GM12878 (cell line): ENCODE measurements around the gene FGFRL1. TPM values are rescaled to one million over a fixed set of nuclear protein-coding genes. Genes with fewer than 3 reads are reported as not detected.

Experiments
- ATAC-seq: fragments of 200-7000 bp; cut with Tn5 transposase; 3 replicates; pipeline ENCODE4 v1.9.1; 2020; ENCODE audit warnings: mild to moderate bottlenecking, moderate library complexity
- BruUV-seq: library from RNA; stranded (reverse); fragments of 400-500 nt; replicated peaks from 2 replicates; lab custom pipeline; 2021; lab: Mats Ljungman, UMichigan
- CTCF ChIA-PET: fragments of 300-600 bp; sonication (Branson Sonifier 250); formaldehyde crosslinking; extraction: SDS; loops from one replicate; lab custom pipeline; 2021; ENCODE audit warnings: inconsistent platforms; lab: Yijun Ruan, JAX
- POLR2A ChIA-PET: fragments of 350-600 bp; formaldehyde crosslinking; extraction: SDS; loops from one replicate; lab custom pipeline; 2021; ENCODE audit warnings: inconsistent platforms; lab: Charles Lee
- RAD21 ChIA-PET: fragments of 300-600 bp; sonication (Branson Sonifier 250); formaldehyde crosslinking; loops from one replicate; lab custom pipeline; 2023; ENCODE audit warnings: antibody characterized with exemption; ENCODE audit not compliant: unreplicated experiment; lab: Charles Lee
- SMC1A ChIA-PET: fragments of 300-600 bp; sonication (Branson Sonifier 250); formaldehyde crosslinking; loops from one replicate; lab custom pipeline; 2023; ENCODE audit not compliant: unreplicated experiment, uncharacterized antibody; lab: Charles Lee
- DNase-seq: peaks from one replicate; pipeline ENCODE4 v3.0.0-alpha.2; 2011; ENCODE audit warnings: low read depth, low spot score
- FAIRE-seq: peaks from 3 replicates; lab custom pipeline; 2011; peaks lifted over from hg19 to GRCh38; lab: Jason Lieb, UNC
- H2AFZ ChIP-seq: 2 replicates; pipeline ENCODE4 v1.6.0; 2011; ENCODE audit warnings: low read depth, low read length, control low read depth; ENCODE audit not compliant: control insufficient read depth
- H3K27ac ChIP-seq: 2 replicates; pipeline ENCODE4 v1.5.1; 2011; ENCODE audit warnings: control low read depth; ENCODE audit not compliant: control insufficient read depth, insufficient read depth
- H3K27me3 ChIP-seq, 2 experiments: replicated peaks in 1 of 2; 2 replicates each; pipeline versions ENCODE4 v1.6.0 to v1.6.1; 2011; ENCODE audit warnings: low read length in 1 of 2; ENCODE audit not compliant: control insufficient read depth in 2 of 2, insufficient read depth in 2 of 2
- H3K36me3 ChIP-seq, 2 experiments: 2 replicates each; pipeline ENCODE4 v1.5.1; 2011; ENCODE audit warnings: low read length in 1 of 2; ENCODE audit not compliant: control insufficient read depth in 2 of 2, insufficient read depth in 2 of 2
- H3K4me1 ChIP-seq: 2 replicates; pipeline ENCODE4 v1.6.1; 2011; ENCODE audit warnings: mild to moderate bottlenecking, low read length, moderate library complexity, mixed read lengths; ENCODE audit not compliant: control insufficient read depth, insufficient read depth
- H3K4me2 ChIP-seq: 2 replicates; pipeline ENCODE4 v1.6.0; 2011; ENCODE audit warnings: control low read depth; ENCODE audit not compliant: control insufficient read depth, insufficient read depth
- H3K4me3 ChIP-seq: fragments of 200-600 bp; sonication (generic); 2 replicates; pipeline ENCODE4 v1.5.1; 2016
- H3K79me2 ChIP-seq: 2 replicates; pipeline ENCODE4 v1.6.0; 2011; ENCODE audit warnings: low read length; ENCODE audit not compliant: control insufficient read depth, insufficient read depth
- H3K9ac ChIP-seq: 2 replicates; pipeline ENCODE4 v1.8.0; 2011; ENCODE audit warnings: low read length, control low read depth, mixed read lengths; ENCODE audit not compliant: control insufficient read depth, insufficient read depth
- H3K9me3 ChIP-seq: replicated peaks from 3 replicates; pipeline ENCODE4 v1.5.1; 2011; ENCODE audit warnings: mild to moderate bottlenecking, low read length; ENCODE audit not compliant: control insufficient read depth, insufficient read depth
- H4K20me1 ChIP-seq: 2 replicates; pipeline ENCODE4 v1.6.0; 2011; ENCODE audit not compliant: control insufficient read depth, insufficient read depth
- E4F1 ChIP-seq: fragments of 450-650 bp; IDR thresholded peaks from 2 replicates; pipeline ENCODE4 v1.6.1; 2018; ENCODE audit warnings: borderline replicate concordance, mild to moderate bottlenecking; ENCODE audit not compliant: partially characterized antibody
- EED ChIP-seq: sonication (generic); IDR thresholded peaks from 2 replicates; pipeline ENCODE4 v1.6.1; 2016; ENCODE audit warnings: antibody characterized with exemption, low read depth
- FOS ChIP-seq: IDR thresholded peaks from 3 replicates; pipeline ENCODE4 v1.6.1; 2011; ENCODE audit warnings: borderline replicate concordance; ENCODE audit not compliant: insufficient read length; ENCODE audit errors: extremely low read depth
- GABPA ChIP-seq: IDR thresholded peaks from 2 replicates; pipeline ENCODE4 v1.6.1; 2014; ENCODE audit warnings: antibody characterized with exemption, low read depth, mild to moderate bottlenecking, inconsistent platforms
- IKZF1 ChIP-seq: fragments of 450-650 bp; conservative IDR thresholded peaks from 2 replicates; pipeline ENCODE4 v1.6.1; 2017; ENCODE audit warnings: antibody characterized with exemption, mild to moderate bottlenecking
- IRF4 ChIP-seq: IDR thresholded peaks from 2 replicates; pipeline ENCODE4 v1.6.1; 2011; ENCODE audit warnings: low read depth, low read length
- SKIL ChIP-seq: fragments of 450-650 bp; IDR thresholded peaks from 2 replicates; pipeline ENCODE4 v1.6.1; 2017; ENCODE audit warnings: mild to moderate bottlenecking, low read depth, inconsistent platforms; ENCODE audit not compliant: poor library complexity, severe bottlenecking
- SMAD5 ChIP-seq: IDR thresholded peaks from 2 replicates; pipeline ENCODE4 v1.6.1; 2016; ENCODE audit warnings: antibody characterized with exemption, low read depth
- SUPT20H ChIP-seq: IDR thresholded peaks from 2 replicates; pipeline ENCODE4 v1.6.1; 2011; ENCODE audit warnings: low read depth, mild to moderate bottlenecking, low read length, moderate library complexity, borderline replicate concordance; ENCODE audit not compliant: control insufficient read depth
- SUZ12 ChIP-seq: fragments of 200-600 bp; sonication (generic); IDR thresholded peaks from one replicate; pipeline ENCODE4 v1.6.1; 2018; ENCODE audit warnings: antibody characterized with exemption, mild to moderate bottlenecking; ENCODE audit not compliant: unreplicated experiment
- TBL1XR1 ChIP-seq: IDR thresholded peaks from 2 replicates; pipeline ENCODE4 v1.6.1; 2012; ENCODE audit warnings: low read depth, low read length, improper control_type of control experiment
- ZNF217 ChIP-seq: fragments of 450-650 bp; IDR thresholded peaks from 2 replicates; pipeline ENCODE4 v1.6.1; 2017; ENCODE audit warnings: antibody characterized with exemption, mild to moderate bottlenecking
- WGBS: methylation state at CpG from one replicate; pipeline ENCODE4 v1.1.6; 2016; ENCODE audit warnings: low lambda C conversion rate; ENCODE audit not compliant: insufficient replicate concordance, insufficient coverage; ENCODE audit errors: missing lambda C conversion rate; 5-methylcytosine and 5-hydroxymethylcytosine counted together
- in situ Hi-C: fragments of 300-500 bp; cut with MboI; formaldehyde crosslinking; loops from 9 replicates; pipeline ENCODE4 v1.14.3; 2018; ENCODE audit warnings: mixed read lengths
- intact Hi-C: fragments of 100-400 bp; cut with micrococcal nuclease; formaldehyde crosslinking; loops from one replicate; pipeline ENCODE4 v1.14.2; 2022; ENCODE audit not compliant: unreplicated experiment
- polyA plus RNA-seq, 11 experiments: library from polyadenylated mRNA; depleted of rRNA in 4 of 11; unstranded in 6 of 11; stranded (reverse) in 5 of 11; fragments of >200 nt; fragmentation: Nextera tagmentation in 4 of 11; fragmentation: Illumina TruSeq in 1 of 11; extraction: Ambion mirVana in 4 of 11; extraction: Trizol in 1 of 11; gene quantifications; 1 replicate in 1 of 11; 2 replicates in 10 of 11; pipeline versions ENCODE4 v1.2.1 to v1.2.3, GENCODE V29; 2011 to 2016; ENCODE audit warnings: inconsistent platforms in 2 of 11, missing spikeins in 2 of 11, low read depth in 1 of 11
- total RNA-seq, 4 experiments: library from RNA; depleted of rRNA in 3 of 4; stranded (reverse); fragments of >200 nt in 3 of 4; fragmentation: Illumina TruSeq in 1 of 4; extraction: Trizol in 1 of 4; gene quantifications; 2 replicates each; pipeline versions ENCODE4 v1.2.1 to v1.2.3, GENCODE V29; 2013 to 2021

FGFRL1 gene
- total and polyA plus RNA-seq, 10 of the 15 experiments (the other 5 are each of a cell fraction or from before 2014, with no cell fraction given) = 0.02 to 1.5 (median 0.29) TPM; not detected in 2

GRCh38 chr4:967113-968104, 44.0 kb upstream of the FGFRL1 start:
- SMC1A ChIA-PET = no interaction called here
- POLR2A ChIA-PET = no interaction called here
- H2AFZ ChIP-seq = no peak overlapping the region
- no peak overlapping the region for H3K4me2 ChIP-seq
- H3K27me3 ChIP-seq = no peaks in the 10 kb centered on the region
- no peak for TF ChIP-seq EED
- TF ChIP-seq IRF4 = no peak
- no peak for TF ChIP-seq ZNF217
- no peak for TF ChIP-seq SUZ12
- no peak for TF ChIP-seq E4F1
- no peak for TF ChIP-seq SMAD5
- TF ChIP-seq IKZF1 = no peak
- TF ChIP-seq SUPT20H = no peak
- TF ChIP-seq GABPA = no peak
- TF ChIP-seq SKIL = no peak
- no peak for TF ChIP-seq TBL1XR1
- no peak for TF ChIP-seq FOS
- RAD21 ChIA-PET = no interaction called here
- peaks cover 5% of the 10 kb centered on the region; the same call in 1 of the 2 replicates for H3K4me1 ChIP-seq
- H4K20me1 ChIP-seq = no peaks in the 10 kb centered on the region
- no peak for DNase-seq
- FAIRE-seq = no peak
- H3K27ac ChIP-seq = no peak overlapping the region
- in situ Hi-C loops (no loop called here), intact Hi-C loops (no loop called here)
- H3K9me3 ChIP-seq = no peaks in the 10 kb centered on the region
- no peak overlapping the region for H3K9ac ChIP-seq
- WGBS = 68% methylated on average over 46 of the region's 76 CpGs
- ATAC-seq = no peak
- BruUV-seq = no TSS peak
- H3K4me3 ChIP-seq = no peak overlapping the region
- H3K36me3 ChIP-seq = no peaks in the 10 kb centered on the region
- CTCF ChIA-PET = no interaction called here
- H3K79me2 ChIP-seq = no peaks in the 10 kb centered on the region
